ENCODE results near the gene MC3R.

MC3R gene

DNA sequence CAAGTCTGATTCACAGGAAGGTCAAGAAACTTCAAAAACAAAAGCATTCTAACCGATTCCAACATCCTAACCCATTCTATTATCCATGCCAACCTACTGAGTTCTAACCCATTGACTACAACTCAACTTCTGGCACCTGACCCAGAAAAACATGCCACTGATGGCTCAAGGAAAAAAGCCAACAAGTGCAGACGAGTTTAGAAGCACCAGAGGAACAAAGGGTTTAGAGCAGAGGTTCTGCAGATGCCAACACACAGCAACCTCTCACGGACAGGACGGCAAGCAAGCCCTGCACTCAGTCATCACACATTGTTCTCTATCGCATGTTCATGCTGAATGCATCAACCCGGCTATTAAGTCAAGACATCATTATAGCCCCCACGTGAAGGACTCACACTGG lies 25.2 kb upstream of the MC3R start:
- TF ChIP-seq, protein P1, sequence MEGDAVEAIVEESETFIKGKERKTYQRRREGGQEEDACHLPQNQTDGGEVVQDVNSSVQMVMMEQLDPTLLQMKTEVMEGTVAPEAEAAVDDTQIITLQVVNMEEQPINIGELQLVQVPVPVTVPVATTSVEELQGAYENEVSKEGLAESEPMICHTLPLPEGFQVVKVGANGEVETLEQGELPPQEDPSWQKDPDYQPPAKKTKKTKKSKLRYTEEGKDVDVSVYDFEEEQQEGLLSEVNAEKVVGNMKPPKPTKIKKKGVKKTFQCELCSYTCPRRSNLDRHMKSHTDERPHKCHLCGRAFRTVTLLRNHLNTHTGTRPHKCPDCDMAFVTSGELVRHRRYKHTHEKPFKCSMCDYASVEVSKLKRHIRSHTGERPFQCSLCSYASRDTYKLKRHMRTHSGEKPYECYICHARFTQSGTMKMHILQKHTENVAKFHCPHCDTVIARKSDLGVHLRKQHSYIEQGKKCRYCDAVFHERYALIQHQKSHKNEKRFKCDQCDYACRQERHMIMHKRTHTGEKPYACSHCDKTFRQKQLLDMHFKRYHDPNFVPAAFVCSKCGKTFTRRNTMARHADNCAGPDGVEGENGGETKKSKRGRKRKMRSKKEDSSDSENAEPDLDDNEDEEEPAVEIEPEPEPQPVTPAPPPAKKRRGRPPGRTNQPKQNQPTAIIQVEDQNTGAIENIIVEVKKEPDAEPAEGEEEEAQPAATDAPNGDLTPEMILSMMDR (IDR thresholded peaks at IDR 0.05; ENCODE audit: insufficient read depth, missing control alignments) = no peak
- FAIRE-seq = no peak
- no peak for DNase-seq (ENCODE audit: insufficient read length, low spot score)

GRCh38 chr20:56228021-56228420 lies 20.5 kb upstream of the MC3R start:
- TF ChIP-seq, protein P1 (IDR thresholded peaks at IDR 0.05; ENCODE audit: insufficient read depth, missing control alignments) = no peak
- no peak for DNase-seq (ENCODE audit: insufficient read length, low spot score)
- no peak for FAIRE-seq

DNA sequence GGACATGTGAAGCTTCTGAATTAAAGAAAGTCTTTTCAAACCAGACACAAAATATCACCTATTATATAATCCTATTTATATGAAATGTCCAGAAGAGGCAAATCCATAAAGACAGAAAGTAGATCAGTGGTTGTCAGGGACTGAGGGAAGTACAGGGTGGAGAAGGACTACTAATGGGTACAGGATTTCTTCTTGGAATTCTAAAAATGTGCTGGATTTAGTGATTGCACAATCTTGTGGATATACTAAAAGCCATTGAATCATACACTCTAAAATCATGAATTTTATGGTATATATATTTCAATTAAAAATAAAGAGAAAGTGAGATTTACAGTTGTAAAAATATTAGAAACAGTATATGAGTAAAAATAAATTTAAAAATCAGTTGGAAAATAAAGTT lies 18.7 kb upstream of the MC3R start:
- TF ChIP-seq, protein P1 (IDR thresholded peaks at IDR 0.05; ENCODE audit: insufficient read depth, missing control alignments) = no peak
- DNase-seq (ENCODE audit: insufficient read length, low spot score) (no peak), FAIRE-seq (no peak)

DNA sequence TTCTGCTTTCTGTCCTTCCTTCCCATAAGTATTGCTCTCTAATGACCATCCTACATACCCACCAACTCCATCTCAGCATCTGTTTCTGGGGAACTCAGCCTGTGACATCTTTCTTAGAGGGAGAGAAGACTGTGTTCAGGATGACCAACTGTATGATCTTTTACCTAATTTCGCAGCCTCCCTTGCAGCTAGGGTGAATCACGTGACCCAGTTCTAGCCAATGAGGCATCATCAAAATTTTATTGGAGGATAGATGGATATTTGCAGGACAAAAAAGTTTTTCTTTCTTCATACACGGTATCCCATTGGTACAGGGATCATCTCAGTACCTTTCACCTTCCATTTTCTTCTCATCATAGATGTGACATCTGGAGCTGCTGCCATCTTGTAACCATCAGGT lies 14.4 kb upstream of the MC3R start:
- TF ChIP-seq, protein P1 (IDR thresholded peaks at IDR 0.05; ENCODE audit: insufficient read depth, missing control alignments) = no peak
- no peak for FAIRE-seq

GRCh38 chr20:56237335-56237734 lies 11.2 kb upstream of the MC3R start:
- DNase-seq (ENCODE audit: insufficient read length, low spot score) (no peak), FAIRE-seq (no peak)
- TF ChIP-seq, protein P1 (IDR thresholded peaks at IDR 0.05; ENCODE audit: insufficient read depth, missing control alignments) = no peak

More for the DNA sequence above, 14.4 kb upstream of the MC3R start:
- DNase-seq (ENCODE audit: insufficient read length, low spot score) = no peak

DNA sequence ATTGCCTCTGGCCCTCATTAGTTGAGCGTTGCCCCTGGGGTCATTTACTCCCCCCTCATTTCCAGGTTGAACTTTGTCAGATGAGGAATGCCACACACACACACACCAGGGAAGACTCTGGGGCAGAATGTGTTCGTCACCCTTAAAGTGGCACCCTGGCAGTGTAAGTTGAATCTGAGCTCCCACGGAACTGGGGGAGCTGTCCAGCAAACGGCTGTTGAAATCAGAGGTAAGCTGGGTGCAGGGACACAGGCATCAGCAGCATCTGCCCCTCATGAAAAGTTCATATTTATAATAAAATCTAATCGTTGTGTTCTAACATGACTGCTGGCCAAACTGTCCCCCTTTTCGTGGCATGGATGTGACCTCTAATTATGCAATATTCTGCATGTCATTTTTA lies 4.3 kb upstream of the MC3R start:
- TF ChIP-seq, protein P1 (IDR thresholded peaks at IDR 0.05; ENCODE audit: insufficient read depth, missing control alignments) = no peak
- FAIRE-seq = no peak
- no peak for DNase-seq (ENCODE audit: insufficient read length, low spot score)

DNA sequence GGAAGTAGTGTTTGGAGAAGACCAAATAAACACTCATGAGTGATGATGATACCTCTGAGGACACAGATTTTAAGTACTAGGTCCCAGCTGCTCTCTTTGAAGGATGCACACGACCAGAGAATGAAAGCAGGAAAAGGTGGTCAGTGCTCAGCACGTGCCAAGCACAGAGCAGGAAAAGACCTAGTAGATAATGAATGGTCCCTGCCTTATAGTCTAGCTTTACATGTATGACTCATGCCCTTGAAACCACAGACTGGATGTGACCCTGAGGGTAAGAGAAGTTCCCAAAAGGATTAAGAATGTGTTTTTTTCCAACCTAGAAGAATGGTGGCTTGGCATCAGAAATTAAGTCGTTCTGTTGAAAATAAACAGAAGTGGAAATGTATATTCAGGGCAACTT lies 2.8 kb upstream of the MC3R start:
- TF ChIP-seq, protein P1 (IDR thresholded peaks at IDR 0.05; ENCODE audit: insufficient read depth, missing control alignments) = no peak
- FAIRE-seq (no peak), DNase-seq (ENCODE audit: insufficient read length, low spot score) (no peak)
